HG03571 (cell line): ENCODE measurements around the gene IL6ST.

Experiments used
- ATAC-seq: cut with Tn5 transposase; IDR thresholded peaks from one replicate; pipeline ENCODE4 v1.9.1; 2021; ENCODE audit not compliant: unreplicated experiment

The IL6ST gene

DNA sequence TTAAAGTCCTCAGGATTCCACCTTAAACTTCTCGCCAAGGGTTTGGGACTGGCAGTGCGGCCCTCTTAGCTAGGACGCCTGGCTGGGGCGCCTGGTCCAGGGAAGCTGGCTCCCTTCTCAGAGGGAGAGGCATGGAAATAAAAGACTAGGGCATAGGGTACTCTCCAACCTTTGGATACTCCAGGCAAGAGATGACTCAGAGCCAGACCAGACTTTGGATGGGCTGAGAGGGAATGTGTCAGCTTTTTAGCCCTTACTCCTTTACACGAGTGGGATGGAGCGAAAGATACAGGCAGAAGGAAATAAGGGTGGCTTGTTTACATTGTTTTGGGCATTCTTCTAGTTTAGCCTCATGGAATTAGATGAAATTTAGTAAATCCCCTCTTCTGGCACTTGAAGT is 95.4 kb downstream of the IL6ST start:
- no peak for ATAC-seq

- ATAC-seq = no peak
Measured at GRCh38 chr5:55897905-55898304, 96.9 kb downstream of the IL6ST start.

- no peak for ATAC-seq
Measured at GRCh38 chr5:55897206-55897894, 97.4 kb downstream of the IL6ST start.

GRCh38 chr5:55896663-55897062 is 98.1 kb downstream of the IL6ST start:
- ATAC-seq = no peak

DNA sequence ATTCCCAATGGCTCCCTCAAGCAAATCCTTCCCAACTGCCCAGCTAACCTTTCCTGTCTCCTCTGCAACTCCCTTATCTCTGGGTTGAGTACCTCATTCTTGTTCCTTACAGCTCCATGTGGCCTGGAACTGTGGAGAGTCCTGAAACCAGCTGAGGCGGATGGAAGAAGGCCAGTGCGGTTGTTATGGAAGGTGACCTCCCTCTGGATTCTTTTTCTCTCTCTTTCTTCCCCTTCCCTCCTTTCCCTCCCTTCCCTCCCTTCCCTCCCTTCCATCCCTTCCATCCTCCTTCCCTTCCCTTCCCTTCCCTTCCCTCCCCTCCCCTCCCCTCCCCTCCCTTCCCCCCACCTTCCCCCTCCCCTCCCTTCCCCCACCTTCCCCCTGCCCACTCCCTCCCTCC is 98.5 kb downstream of the IL6ST start:
- no peak for ATAC-seq

DNA sequence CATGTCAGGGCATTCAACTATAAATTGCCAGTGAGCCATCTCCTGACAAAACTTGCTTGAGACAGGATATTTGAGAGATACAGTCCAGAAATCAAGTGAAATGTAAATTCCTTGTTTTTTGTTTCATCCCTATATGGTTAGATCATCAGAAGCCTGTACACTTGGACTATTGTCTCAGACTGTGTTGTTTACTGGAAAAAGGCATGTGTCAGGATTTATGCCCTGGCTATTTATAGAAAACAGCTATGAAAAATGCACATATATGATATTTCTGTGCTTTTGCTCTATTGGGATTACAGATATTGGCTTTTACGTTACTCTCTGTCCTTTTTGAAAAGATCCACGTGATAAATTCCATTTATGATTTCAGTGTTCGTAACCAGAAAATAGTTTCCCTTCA is 99.4 kb downstream of the IL6ST start:
- ATAC-seq = no peak

- peak; percentile 66 for ATAC-seq
Measured at GRCh38 chr5:55894135-55894534, 100.6 kb downstream of the IL6ST start.

- ATAC-seq = no peak
Measured at GRCh38 chr5:55892479-55892878, 102.3 kb downstream of the IL6ST start.

DNA sequence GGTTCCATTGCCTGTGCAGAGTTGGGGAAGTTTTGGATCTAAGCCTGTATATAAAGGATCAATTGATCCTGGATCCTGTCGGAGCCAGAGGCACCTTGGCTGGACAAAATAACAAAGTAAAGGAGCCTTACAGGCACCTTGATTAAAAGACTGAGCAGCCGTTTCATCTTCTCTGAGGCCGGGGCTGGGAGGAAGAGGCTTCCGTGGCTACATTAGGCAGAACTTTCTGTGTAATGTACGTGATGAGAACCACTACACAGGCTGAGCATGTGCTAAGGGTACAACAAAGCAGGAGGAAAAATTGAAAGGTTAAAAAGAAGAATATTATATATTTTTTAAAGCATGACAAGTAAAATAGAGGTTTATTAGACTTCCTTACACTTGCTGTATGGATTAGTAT is 106.6 kb downstream of the IL6ST start:
- ATAC-seq = no peak

- ATAC-seq = no peak
Measured at GRCh38 chr5:55885359-55885758, 109.4 kb downstream of the IL6ST start.
